K562 (cell line): ENCODE measurements around the gene KCNAB2. TPM values are rescaled to one million over a fixed set of nuclear protein-coding genes. Genes with fewer than 3 reads are reported as not detected.

Source experiments
- ATAC-seq: fragments of 200-7000 bp; cut with Tn5 transposase; 3 replicates; pipeline ENCODE4 v1.9.1; 2020; ENCODE audit warnings: moderate library complexity
- BruUV-seq: library from RNA; stranded (reverse); fragments of 400-500 nt; replicated peaks from 2 replicates; lab custom pipeline; 2021; lab: Mats Ljungman, UMichigan
- CTCF ChIA-PET: fragments of 300-600 bp; formaldehyde crosslinking; extraction: SDS; loops from one replicate; lab custom pipeline; 2021; ENCODE audit warnings: low intra/inter-chr PET ratio; lab: Yijun Ruan, JAX
- POLR2A ChIA-PET: fragments of 300-600, 350-650 bp; sonication (Branson Sonifier 250); formaldehyde crosslinking; extraction: SDS; loops from one replicate; lab custom pipeline; 2021; ENCODE audit warnings: antibody characterized with exemption, inconsistent platforms; lab: Yijun Ruan, JAX
- DNase-seq, 4 experiments: peaks; one replicate each; pipeline versions ENCODE4 v3.0.0 to v3.0.0-alpha.2; 2011 to 2018; ENCODE audit warnings: low spot score in 3 of 4, mixed read lengths in 3 of 4; ENCODE audit errors: extremely low read depth in 1 of 4
- FAIRE-seq: peaks from 2 replicates; lab custom pipeline; 2011; peaks lifted over from hg19 to GRCh38; lab: Jason Lieb, UNC
- H2AFZ ChIP-seq: 2 replicates; pipeline ENCODE4 v1.6.0; 2011; ENCODE audit warnings: low read depth, low read length, control low read depth, inconsistent platforms
- H3K27ac ChIP-seq: fragments of 200-600 bp; 3 replicates; pipeline ENCODE4 v1.8.0; 2011; ENCODE audit warnings: low read depth, mild to moderate bottlenecking, control low read depth, inconsistent platforms, low read length, moderate library complexity, mixed read lengths; ENCODE audit errors: extremely low read depth
- H3K27me3 ChIP-seq, 2 experiments: fragments of 300-600 bp in 1 of 2; 2 replicates in 1 of 2; 3 replicates in 1 of 2; pipeline versions ENCODE4 v1.6.0 to v1.8.0; 2011; ENCODE audit warnings: inconsistent platforms in 2 of 2, low read length in 2 of 2, mild to moderate bottlenecking in 1 of 2, mixed read lengths in 1 of 2, moderate library complexity in 1 of 2; ENCODE audit not compliant: control insufficient read depth in 2 of 2, insufficient read depth in 2 of 2
- H3K36me3 ChIP-seq: fragments of 300-600 bp; 3 replicates; pipeline ENCODE4 v1.8.0; 2011; ENCODE audit warnings: mild to moderate bottlenecking, low read length, inconsistent platforms; ENCODE audit not compliant: control insufficient read depth, insufficient read depth
- H3K4me1 ChIP-seq, 2 experiments: fragments of 200-600 bp in 1 of 2; replicated peaks in 1 of 2; 2 replicates in 1 of 2; 3 replicates in 1 of 2; pipeline versions ENCODE4 v1.5.1 to v1.8.0; 2011; ENCODE audit warnings: inconsistent platforms in 2 of 2, low read length in 2 of 2, mild to moderate bottlenecking in 1 of 2, mixed read lengths in 1 of 2, moderate library complexity in 1 of 2; ENCODE audit not compliant: control insufficient read depth in 2 of 2, insufficient read depth in 2 of 2
- H3K4me2 ChIP-seq: 2 replicates; pipeline ENCODE4 v1.6.1; 2011; ENCODE audit warnings: low read length, control low read depth, inconsistent platforms, mixed read lengths; ENCODE audit not compliant: insufficient read depth
- H3K4me3 ChIP-seq: fragments of 200-600 bp; sonication (generic), shearing (Covaris generic); 2 replicates; pipeline ENCODE4 v1.5.1; 2016; ENCODE audit warnings: control low read depth, inconsistent platforms
- H3K79me2 ChIP-seq: fragments of 200-600 bp; 3 replicates; pipeline ENCODE4 v1.8.0; 2011; ENCODE audit warnings: low read length, inconsistent platforms; ENCODE audit not compliant: control insufficient read depth, insufficient read depth
- H3K9ac ChIP-seq, 2 experiments: 2 replicates each; pipeline versions ENCODE4 v1.6.0 to v1.6.1; 2011; ENCODE audit warnings: low read depth in 2 of 2, low read length in 2 of 2, control low read depth in 1 of 2, inconsistent platforms in 1 of 2, mild to moderate bottlenecking in 1 of 2, mixed read lengths in 1 of 2; ENCODE audit not compliant: insufficient read depth in 1 of 2
- H3K9me1 ChIP-seq: one replicate; pipeline ENCODE4 v1.6.0; 2011; ENCODE audit warnings: inconsistent platforms, mild to moderate bottlenecking, low read length, moderate library complexity; ENCODE audit not compliant: control insufficient read depth, insufficient read depth
- H3K9me3 ChIP-seq: replicated peaks from 2 replicates; pipeline ENCODE4 v1.5.1; 2011; ENCODE audit warnings: low read depth, low read length, inconsistent platforms; ENCODE audit not compliant: control insufficient read depth, insufficient read depth
- H4K20me1 ChIP-seq: replicated peaks from 2 replicates; pipeline ENCODE4 v1.6.1; 2011; ENCODE audit warnings: low read length, inconsistent platforms, mixed read lengths; ENCODE audit not compliant: control insufficient read depth, insufficient read depth
- CBFA2T2 ChIP-seq: fragments of 450-650 bp; conservative IDR thresholded peaks from 2 replicates; pipeline ENCODE4 v1.6.1; 2017; ENCODE audit warnings: mild to moderate bottlenecking
- DDX20 ChIP-seq: fragments of 450-650 bp; IDR thresholded peaks from 2 replicates; pipeline ENCODE4 v1.6.1; 2016; ENCODE audit warnings: missing genetic modification characterization, low read depth, mild to moderate bottlenecking, missing compliant biosample characterization, moderate library complexity
- EWSR1 ChIP-seq: fragments of 450-650 bp; IDR thresholded peaks from 2 replicates; pipeline ENCODE4 v1.6.1; 2018; ENCODE audit warnings: borderline replicate concordance, mild to moderate bottlenecking, low read depth, moderate library complexity; ENCODE audit not compliant: partially characterized antibody
- KHSRP ChIP-seq: fragments of 450-650 bp; IDR thresholded peaks from 2 replicates; pipeline ENCODE4 v1.6.1; 2017
- MEF2D ChIP-seq: conservative IDR thresholded peaks from 2 replicates; pipeline ENCODE4 v1.6.1; 2016; ENCODE audit warnings: low read depth, missing genetic modification characterization, missing compliant biosample characterization
- NFE2L1 ChIP-seq: fragments of 450-650 bp; IDR thresholded peaks from 2 replicates; pipeline ENCODE4 v1.6.1; 2016; ENCODE audit warnings: missing genetic modification characterization, low read depth, mild to moderate bottlenecking, missing compliant biosample characterization, moderate library complexity, borderline replicate concordance
- NONO ChIP-seq, 2 experiments: fragments of 200-400 bp in 1 of 2; fragments of 450-650 bp in 1 of 2; formaldehyde crosslinking in 1 of 2; IDR thresholded peaks; 2 replicates each; pipeline ENCODE4 v1.6.1; 2017; ENCODE audit warnings: low read depth in 2 of 2, mild to moderate bottlenecking in 2 of 2, moderate library complexity in 2 of 2, low read length in 1 of 2
- SAP30 ChIP-seq: fragments of 200-600 bp; sonication (generic); IDR thresholded peaks from 2 replicates; pipeline ENCODE4 v1.6.1; 2012; ENCODE audit warnings: borderline replicate concordance, low read depth, mild to moderate bottlenecking, moderate library complexity, low read length, control low read depth, inconsistent platforms; ENCODE audit not compliant: insufficient read depth, poor library complexity, severe bottlenecking
- ZNF280B ChIP-seq: fragments of 250-450 bp; sonication (Bioruptor Pico); IDR thresholded peaks from 2 replicates; pipeline ENCODE4 v1.5.1; 2021; ENCODE audit warnings: mild to moderate bottlenecking
- WGBS: fragments of 100-300 bp; shearing (Covaris generic); methylation state at CpG from one replicate; pipeline ENCODE4 v1.1.6; 2016; ENCODE audit warnings: low coverage, mixed read lengths; ENCODE audit not compliant: insufficient coverage; ENCODE audit errors: missing lambda C conversion rate; 5-methylcytosine and 5-hydroxymethylcytosine counted together
- in situ Hi-C: fragments of 300-500 bp; cut with MboI; formaldehyde crosslinking; loops from 4 replicates; pipeline ENCODE4 v1.15.0; 2018; ENCODE audit warnings: inconsistent platforms, mixed read lengths
- intact Hi-C: fragments of 100-400 bp; cut with micrococcal nuclease; formaldehyde crosslinking; loops from 2 replicates; pipeline ENCODE4 v1.14.2; 2022
- polyA plus RNA-seq, 8 experiments: library from polyadenylated mRNA; depleted of rRNA in 4 of 8; stranded (reverse) in 5 of 8; unstranded in 3 of 8; fragments of >200 nt; fragmentation: Nextera tagmentation in 2 of 8; fragmentation: Illumina TruSeq in 1 of 8; extraction: Ambion mirVana in 2 of 8; extraction: Trizol in 1 of 8; gene quantifications; 2 replicates each; pipeline versions ENCODE4 v1.2.1 to v1.2.3, GENCODE V29; 2011 to 2014; ENCODE audit warnings: inconsistent platforms in 1 of 8, missing spikeins in 1 of 8
- total RNA-seq, 7 experiments: library from RNA; depleted of rRNA in 6 of 7; stranded (reverse); fragments of >200 nt in 6 of 7; fragmentation: Illumina TruSeq in 2 of 7; extraction: Trizol in 2 of 7; gene quantifications; 2 replicates each; pipeline versions ENCODE4 v1.2.1 to v1.2.3, GENCODE V29; 2011 to 2021; ENCODE audit warnings: low replicate concordance in 1 of 7
- TF ChIP-seq, protein P1 (sequence below), 2 experiments: IDR thresholded peaks in 1 of 2; conservative IDR thresholded peaks in 1 of 2; 2 replicates each; pipeline ENCODE4 v1.6.1; 2016; ENCODE audit warnings: low read depth in 2 of 2, mild to moderate bottlenecking in 1 of 2, missing compliant biosample characterization in 1 of 2, missing genetic modification characterization in 1 of 2, moderate library complexity in 1 of 2
- TF ChIP-seq, protein P2 (sequence below): fragments of 250-450 bp; sonication (Bioruptor Pico); IDR thresholded peaks from 2 replicates; pipeline ENCODE4 v1.8.0; 2021; ENCODE audit warnings: moderate library complexity, mild to moderate bottlenecking, inconsistent platforms

KCNAB2 gene
- total and polyA plus RNA-seq, 9 of the 15 experiments (the other 6 are each of a cell fraction or from before 2014, with no cell fraction given), result 1.8 to 15.8 (median 7.1) TPM

DNA sequence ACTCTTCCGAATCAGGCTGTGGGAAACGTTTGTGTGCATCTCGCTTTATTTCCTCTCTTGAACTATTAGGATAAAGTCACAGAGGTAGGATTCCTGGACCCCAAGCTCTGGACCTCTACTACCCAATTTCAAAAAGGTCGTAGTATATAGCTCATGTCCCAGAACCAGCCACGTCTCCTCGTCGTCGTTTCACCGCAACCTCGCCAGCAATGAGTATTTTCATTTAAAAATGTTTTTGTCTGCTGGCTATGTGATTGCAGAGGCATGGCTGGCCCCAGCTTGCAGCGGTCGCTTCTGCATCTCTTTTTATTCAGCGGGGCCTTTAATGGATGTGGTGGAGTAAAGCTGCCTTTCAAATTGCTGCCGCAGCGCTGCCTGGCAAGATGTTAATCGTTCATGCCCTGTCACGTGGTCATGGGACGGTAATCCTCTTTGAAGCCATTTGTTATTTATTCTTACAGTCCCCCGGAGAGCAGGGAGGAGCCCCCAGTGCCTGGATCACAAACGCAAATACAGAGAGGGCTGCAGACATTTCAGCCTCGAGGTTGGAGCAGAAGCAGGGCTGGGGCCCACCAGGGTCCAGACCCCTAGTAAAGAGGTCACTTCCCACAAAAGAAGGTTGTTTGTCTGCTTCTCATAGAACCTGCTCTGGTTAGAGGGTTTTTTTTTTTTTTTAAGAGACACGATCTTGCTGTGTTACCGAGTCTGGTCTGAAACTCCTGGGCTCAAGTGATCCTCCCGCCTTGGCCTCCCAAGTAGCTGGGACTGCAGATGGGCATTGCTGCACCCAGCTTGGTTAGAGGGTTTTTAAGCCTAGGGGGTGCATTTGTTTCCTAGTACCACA is 41.9 kb upstream of the KCNAB2 start:
- H3K27ac ChIP-seq, result no peak overlapping the region
- no peaks in the 10 kb centered on the region; the same call in 2 of the 3 replicates for H3K79me2 ChIP-seq
- H3K36me3 ChIP-seq, result no peaks in the 10 kb centered on the region
- H4K20me1 ChIP-seq, result peaks cover 40% of the 10 kb centered on the region
- no peaks in the 10 kb centered on the region for H3K9me3 ChIP-seq
- H2AFZ ChIP-seq, result no peak overlapping the region
- H3K4me3 ChIP-seq, result no peak overlapping the region
- in situ Hi-C loops, result no loop called here
- intact Hi-C loops, result no loop called here
- peak; percentile 63 for FAIRE-seq
- peaks cover 14 to 64% of the 10 kb centered on the region in 2 experiments for H3K4me1 ChIP-seq
- ATAC-seq, result no peak
- DNase-seq, result no peak
- H3K4me2 ChIP-seq, result no peak overlapping the region
- CTCF ChIA-PET, result no interaction called here
- TF ChIP-seq, protein P1, sequence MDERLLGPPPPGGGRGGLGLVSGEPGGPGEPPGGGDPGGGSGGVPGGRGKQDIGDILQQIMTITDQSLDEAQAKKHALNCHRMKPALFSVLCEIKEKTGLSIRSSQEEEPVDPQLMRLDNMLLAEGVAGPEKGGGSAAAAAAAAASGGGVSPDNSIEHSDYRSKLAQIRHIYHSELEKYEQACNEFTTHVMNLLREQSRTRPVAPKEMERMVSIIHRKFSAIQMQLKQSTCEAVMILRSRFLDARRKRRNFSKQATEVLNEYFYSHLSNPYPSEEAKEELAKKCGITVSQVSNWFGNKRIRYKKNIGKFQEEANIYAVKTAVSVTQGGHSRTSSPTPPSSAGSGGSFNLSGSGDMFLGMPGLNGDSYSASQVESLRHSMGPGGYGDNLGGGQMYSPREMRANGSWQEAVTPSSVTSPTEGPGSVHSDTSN (CRISPR knock-in tag; IDR thresholded peaks at IDR 0.05; ENCODE audit: low read depth), result no peak
- TF ChIP-seq, protein P1 (tag; conservative IDR thresholded peaks at IDR 0.05; ENCODE audit: low read depth), result no peak
- TF ChIP-seq, protein P2, sequence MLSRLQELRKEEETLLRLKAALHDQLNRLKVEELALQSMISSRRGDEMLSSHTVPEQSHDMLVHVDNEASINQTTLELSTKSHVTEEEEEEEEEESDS (CRISPR knock-in tag), result no peak
- TF ChIP-seq DDX20 (tag) (no peak), MEF2D (tag) (no peak), SAP30 (no peak), NONO (IDR thresholded peaks at IDR 0.05; ENCODE audit: low read depth in 2 of 2, low read length in 1 of 2) (no peak), EWSR1 (no peak), ZNF280B (no peak), CBFA2T2 (no peak), KHSRP (no peak), NFE2L1 (tag) (no peak)
- TF ChIP-seq, all 486 proteins: peak for 0
- Histone ChIP-seq H3K9ac (no peak overlapping the region), H3K27me3 (no peaks in the 10 kb centered on the region), H3K9me1 (peaks cover 10% of the 10 kb centered on the region)
- POLR2A ChIA-PET, result interaction anchor here (0.7 to 2.4 kb wide), 3 partner anchors 10 to 74 kb away, joined by 3 to 7 read pairs (median 4); no protein-coding TSS in a partner anchor
- 67% methylated on average over 24 of the region's 24 CpGs for WGBS
- BruUV-seq, result no TSS peak
